Measurements from ENCODE around the gene ZCWPW2. TPM values are rescaled to one million over a fixed set of nuclear protein-coding genes. Genes with fewer than 3 reads are reported as not detected.

Gene ZCWPW2
- total RNA-seq, 4 donors from 2014 or later = 0.55 to 1.6 (median 1.3) TPM; not detected in 1

GRCh38 chr3:28462866-28463265 lies 114.3 kb downstream of the ZCWPW2 start:
- Histone ChIP-seq H3K27me3 (no peaks in the 10 kb centered on the region), H3K4me3 (no peak overlapping the region), H3K9me3 (no peaks in the 10 kb centered on the region), H3K4me1 (no peaks in the 10 kb centered on the region), H3K27ac (no peak overlapping the region), H3K36me3 (no peaks in the 10 kb centered on the region)
- ATAC-seq (no peak), DNase-seq (no peak)
- no peak for TF ChIP-seq POLR2A (IDR thresholded peaks at IDR 0.05)
- intact Hi-C loops (cut with DNase I; ENCODE audit: low total_unique reads) (no loop called here), in situ Hi-C loops (cut with MboI; ENCODE audit: low sequenced_read_pairs in 4 of 4) (no loop called here)

- intact Hi-C loops (cut with DNase I; ENCODE audit: low total_unique reads) (no loop called here), in situ Hi-C loops (cut with MboI; ENCODE audit: low sequenced_read_pairs in 4 of 4) (no loop called here)
These were observed 118.9 kb downstream of the ZCWPW2 start for GRCh38 chr3:28467414-28467813.

GRCh38 chr3:28476194-28476593 lies 127.7 kb downstream of the ZCWPW2 start:
- no peaks in the 10 kb centered on the region for H3K36me3 ChIP-seq
- intact Hi-C loops (cut with DNase I; ENCODE audit: low total_unique reads) = loop anchor here (5.0 to 10.0 kb wide), 2 partner anchors 251 to 1719 kb away; no protein-coding TSS in a partner anchor
- H3K9me3 ChIP-seq = no peaks in the 10 kb centered on the region
- in situ Hi-C loops (cut with MboI; ENCODE audit: low sequenced_read_pairs in 4 of 4) = no loop called here
- DNase-seq = no peak
- no peaks in the 10 kb centered on the region for H3K4me1 ChIP-seq
- no peak overlapping the region for H3K27ac ChIP-seq
- TF ChIP-seq POLR2A (IDR thresholded peaks at IDR 0.05) (no peak), CTCF (IDR thresholded peaks at IDR 0.05 in 4 of 5, conservative IDR thresholded peaks at IDR 0.05 in 1 of 5) (peak in 4 of 5 experiments; percentile 39 to 63 (median 45))
- ATAC-seq = peak in 1 of 2 donors; percentile 55
- H3K27me3 ChIP-seq = no peaks in the 10 kb centered on the region
- H3K4me3 ChIP-seq = no peak overlapping the region

More at GRCh38 chr3:28467414-28467813, 118.9 kb downstream of the ZCWPW2 start:
- DNase-seq (no peak), ATAC-seq (no peak)
- no peaks in the 10 kb centered on the region for H3K4me1 ChIP-seq
- no peaks in the 10 kb centered on the region for H3K9me3 ChIP-seq
- H3K4me3 ChIP-seq = no peak overlapping the region
- no peak overlapping the region for H3K27ac ChIP-seq
- no peaks in the 10 kb centered on the region for H3K27me3 ChIP-seq
- no peaks in the 10 kb centered on the region for H3K36me3 ChIP-seq
- no peak for TF ChIP-seq POLR2A (IDR thresholded peaks at IDR 0.05)
- TF ChIP-seq CTCF (IDR thresholded peaks at IDR 0.05 in 4 of 5, conservative IDR thresholded peaks at IDR 0.05 in 1 of 5) = no peak

GRCh38 chr3:28476764-28477163 lies 128.2 kb downstream of the ZCWPW2 start:
- Histone ChIP-seq H3K9me3 (no peaks in the 10 kb centered on the region), H3K36me3 (no peaks in the 10 kb centered on the region), H3K4me3 (no peak overlapping the region), H3K4me1 (no peaks in the 10 kb centered on the region), H3K27ac (no peak overlapping the region), H3K27me3 (no peaks in the 10 kb centered on the region)
- intact Hi-C loops (cut with DNase I; ENCODE audit: low total_unique reads) (loop anchor here (5.0 to 10.0 kb wide), 2 partner anchors 251 to 1718 kb away; no protein-coding TSS in a partner anchor), in situ Hi-C loops (cut with MboI; ENCODE audit: low sequenced_read_pairs in 4 of 4) (no loop called here)
- no peak for DNase-seq
- TF ChIP-seq CTCF (IDR thresholded peaks at IDR 0.05 in 4 of 5, conservative IDR thresholded peaks at IDR 0.05 in 1 of 5) (no peak), POLR2A (IDR thresholded peaks at IDR 0.05) (no peak)
- ATAC-seq = no peak

GRCh38 chr3:28485164-28485563 lies 136.6 kb downstream of the ZCWPW2 start:
- H3K27me3 ChIP-seq = no peaks in the 10 kb centered on the region
- H3K27ac ChIP-seq = no peak overlapping the region
- no peaks in the 10 kb centered on the region for H3K4me1 ChIP-seq
- no peak for DNase-seq
- H3K36me3 ChIP-seq = no peaks in the 10 kb centered on the region
- ATAC-seq = no peak
- H3K9me3 ChIP-seq = no peaks in the 10 kb centered on the region
- in situ Hi-C loops (cut with MboI; ENCODE audit: low sequenced_read_pairs in 4 of 4) = no loop called here
- no peak overlapping the region for H3K4me3 ChIP-seq
- intact Hi-C loops (cut with DNase I; ENCODE audit: low total_unique reads) = no loop called here
- no peak for TF ChIP-seq POLR2A (IDR thresholded peaks at IDR 0.05)
- no peak for TF ChIP-seq CTCF (IDR thresholded peaks at IDR 0.05 in 4 of 5, conservative IDR thresholded peaks at IDR 0.05 in 1 of 5)
